Caco-2 (cell line): Measurements from ENCODE around the gene RUNX1. TPM values are rescaled to one million over a fixed set of nuclear protein-coding genes. Genes with fewer than 3 reads are reported as not detected.

Experiments used
- BruUV-seq: library from RNA; stranded (reverse); fragments of 400-500 nt; replicated peaks from 2 replicates; lab custom pipeline; 2021; lab: Mats Ljungman, UMichigan
- CTCF ChIA-PET: fragments of 300-600 bp; sonication (Branson Sonifier 250); formaldehyde crosslinking; loops from one replicate; lab custom pipeline; 2022; ENCODE audit warnings: antibody characterized with exemption; lab: Charles Lee
- POLR2A ChIA-PET: fragments of 300-600 bp; sonication (Branson Sonifier 250); formaldehyde crosslinking; loops from one replicate; lab custom pipeline; 2022; ENCODE audit warnings: antibody characterized with exemption; lab: Charles Lee
- DNase-seq, 2 experiments: peaks; one replicate each; pipeline versions ENCODE4 v3.0.0 to v3.0.0-alpha.2; 2020 to 2022
- H3K27me3 ChIP-seq: replicated peaks from 2 replicates; pipeline ENCODE4 v1.6.0; 2011; ENCODE audit warnings: low read length; ENCODE audit not compliant: control insufficient read depth, insufficient read depth
- H3K36me3 ChIP-seq: 2 replicates; pipeline ENCODE4 v1.5.1; 2011; ENCODE audit warnings: low read length; ENCODE audit not compliant: control insufficient read depth, insufficient read depth
- H3K4me1 ChIP-seq: fragments of 250-450 bp; sonication (Bioruptor Pico); 2 replicates; pipeline ENCODE4 v1.5.1; 2020; ENCODE audit warnings: mild to moderate bottlenecking
- H3K4me3 ChIP-seq: 2 replicates; pipeline ENCODE4 v1.5.1; 2011; ENCODE audit warnings: low read depth, mild to moderate bottlenecking, control low read depth, low read length
- H3K9me3 ChIP-seq: fragments of 250-450 bp; sonication (Bioruptor Pico); 2 replicates; pipeline ENCODE4 v1.5.1; 2020; ENCODE audit warnings: mild to moderate bottlenecking, moderate library complexity
- H3K27ac Mint-ChIP-seq: one replicate; pipeline ENCODE4 v1.8.0; 2022; ENCODE audit warnings: mixed read lengths; ENCODE audit not compliant: unreplicated experiment
- H3K27me3 Mint-ChIP-seq: one replicate; pipeline ENCODE4 v1.8.0; 2022; ENCODE audit warnings: mixed read lengths; ENCODE audit not compliant: insufficient read depth, unreplicated experiment
- H3K36me3 Mint-ChIP-seq: one replicate; pipeline ENCODE4 v1.8.0; 2022; ENCODE audit warnings: mild to moderate bottlenecking, mixed read lengths; ENCODE audit not compliant: insufficient read depth, unreplicated experiment
- H3K4me1 Mint-ChIP-seq: one replicate; pipeline ENCODE4 v1.8.0; 2022; ENCODE audit warnings: low read depth, mixed read lengths; ENCODE audit not compliant: unreplicated experiment
- H3K4me3 Mint-ChIP-seq: one replicate; pipeline ENCODE4 v1.8.0; 2022; ENCODE audit warnings: mild to moderate bottlenecking, moderate library complexity, mixed read lengths; ENCODE audit not compliant: unreplicated experiment
- H3K9me3 Mint-ChIP-seq: one replicate; pipeline ENCODE4 v1.8.0; 2022; ENCODE audit warnings: mixed read lengths; ENCODE audit not compliant: unreplicated experiment
- intact Hi-C: fragments of 100-400 bp; cut with micrococcal nuclease; formaldehyde crosslinking; loops from one replicate; pipeline ENCODE4 v1.10.0; 2022; ENCODE audit not compliant: unreplicated experiment
- total RNA-seq: library from RNA; stranded (reverse); gene quantifications from 2 replicates; pipeline ENCODE4 v1.2.3, GENCODE V29; 2022
- TF ChIP-seq, protein P1 (sequence below), 2 experiments: fragments of 200-600 bp in 1 of 2; IDR thresholded peaks; 1 replicate in 1 of 2; 2 replicates in 1 of 2; pipeline versions ENCODE4 v1.5.1 to v1.8.0; 2011 to 2022; ENCODE audit warnings: antibody characterized with exemption in 1 of 2, control low read depth in 1 of 2, inconsistent platforms in 1 of 2, low read depth in 1 of 2, low read length in 1 of 2, mild to moderate bottlenecking in 1 of 2, moderate library complexity in 1 of 2; ENCODE audit not compliant: insufficient read depth in 1 of 2, severe bottlenecking in 1 of 2, unreplicated experiment in 1 of 2

Gene RUNX1
- total RNA-seq, 1 experiment from 2014 or later: 11.7 TPM

- no peak for DNase-seq
- Mint-ChIP-seq H3K27ac (no peak overlapping the region), H3K27me3 (no peaks in the 10 kb centered on the region), H3K4me3 (no peak overlapping the region), H3K36me3 (no peaks in the 10 kb centered on the region), H3K9me3 (no peaks in the 10 kb centered on the region), H3K4me1 (no peaks in the 10 kb centered on the region)
- H3K27me3 ChIP-seq: no peaks in the 10 kb centered on the region
- H3K4me1 ChIP-seq: no peaks in the 10 kb centered on the region
- TF ChIP-seq, protein P1, sequence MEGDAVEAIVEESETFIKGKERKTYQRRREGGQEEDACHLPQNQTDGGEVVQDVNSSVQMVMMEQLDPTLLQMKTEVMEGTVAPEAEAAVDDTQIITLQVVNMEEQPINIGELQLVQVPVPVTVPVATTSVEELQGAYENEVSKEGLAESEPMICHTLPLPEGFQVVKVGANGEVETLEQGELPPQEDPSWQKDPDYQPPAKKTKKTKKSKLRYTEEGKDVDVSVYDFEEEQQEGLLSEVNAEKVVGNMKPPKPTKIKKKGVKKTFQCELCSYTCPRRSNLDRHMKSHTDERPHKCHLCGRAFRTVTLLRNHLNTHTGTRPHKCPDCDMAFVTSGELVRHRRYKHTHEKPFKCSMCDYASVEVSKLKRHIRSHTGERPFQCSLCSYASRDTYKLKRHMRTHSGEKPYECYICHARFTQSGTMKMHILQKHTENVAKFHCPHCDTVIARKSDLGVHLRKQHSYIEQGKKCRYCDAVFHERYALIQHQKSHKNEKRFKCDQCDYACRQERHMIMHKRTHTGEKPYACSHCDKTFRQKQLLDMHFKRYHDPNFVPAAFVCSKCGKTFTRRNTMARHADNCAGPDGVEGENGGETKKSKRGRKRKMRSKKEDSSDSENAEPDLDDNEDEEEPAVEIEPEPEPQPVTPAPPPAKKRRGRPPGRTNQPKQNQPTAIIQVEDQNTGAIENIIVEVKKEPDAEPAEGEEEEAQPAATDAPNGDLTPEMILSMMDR (IDR thresholded peaks at IDR 0.05; ENCODE audit: insufficient read depth in 1 of 2, low read depth in 1 of 2, low read length in 1 of 2, severe bottlenecking in 1 of 2, unreplicated experiment in 1 of 2): no peak
- intact Hi-C loops: no loop called here
- no TSS peak for BruUV-seq
- no peaks in the 10 kb centered on the region for H3K36me3 ChIP-seq
- ChIA-PET POLR2A (no interaction called here), CTCF (no interaction called here)
- no peaks in the 10 kb centered on the region for H3K9me3 ChIP-seq
- H3K4me3 ChIP-seq: no peak overlapping the region
These were observed 74.7 kb downstream of the RUNX1 start for GRCh38 chr21:34974162-34974981.

DNA sequence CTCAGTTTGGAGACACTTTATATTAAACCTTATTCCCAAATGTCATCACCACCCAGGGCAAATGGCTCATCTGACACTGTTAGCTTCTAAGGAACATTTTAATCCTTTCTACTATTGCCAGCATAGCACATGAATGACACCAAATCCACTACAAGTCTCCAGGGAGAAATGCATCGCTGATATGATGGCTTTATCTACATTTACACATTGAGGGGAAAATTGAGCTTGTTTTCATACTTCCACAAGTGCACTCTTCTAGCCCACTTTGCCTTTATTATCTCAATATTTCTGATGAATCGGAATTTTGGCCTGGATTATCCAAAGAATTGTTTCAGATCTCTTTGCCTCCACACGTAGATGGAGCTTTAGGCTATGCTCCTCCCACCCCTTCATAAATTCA, 75.4 kb downstream of the RUNX1 start:
- intact Hi-C loops: no loop called here
- no peak for DNase-seq
- Histone ChIP-seq H3K9me3 (no peaks in the 10 kb centered on the region), H3K27me3 (no peaks in the 10 kb centered on the region), H3K36me3 (no peaks in the 10 kb centered on the region), H3K4me1 (no peaks in the 10 kb centered on the region), H3K4me3 (no peak overlapping the region)
- BruUV-seq: no TSS peak
- TF ChIP-seq, protein P1 (IDR thresholded peaks at IDR 0.05; ENCODE audit: insufficient read depth in 1 of 2, low read depth in 1 of 2, low read length in 1 of 2, severe bottlenecking in 1 of 2, unreplicated experiment in 1 of 2): no peak
- H3K4me3 Mint-ChIP-seq: no peak overlapping the region
- no peak overlapping the region for H3K27ac Mint-ChIP-seq
- ChIA-PET POLR2A (no interaction called here), CTCF (no interaction called here)
- H3K9me3 Mint-ChIP-seq: no peaks in the 10 kb centered on the region
- H3K4me1 Mint-ChIP-seq: no peaks in the 10 kb centered on the region
- no peaks in the 10 kb centered on the region for H3K36me3 Mint-ChIP-seq
- no peaks in the 10 kb centered on the region for H3K27me3 Mint-ChIP-seq

DNA sequence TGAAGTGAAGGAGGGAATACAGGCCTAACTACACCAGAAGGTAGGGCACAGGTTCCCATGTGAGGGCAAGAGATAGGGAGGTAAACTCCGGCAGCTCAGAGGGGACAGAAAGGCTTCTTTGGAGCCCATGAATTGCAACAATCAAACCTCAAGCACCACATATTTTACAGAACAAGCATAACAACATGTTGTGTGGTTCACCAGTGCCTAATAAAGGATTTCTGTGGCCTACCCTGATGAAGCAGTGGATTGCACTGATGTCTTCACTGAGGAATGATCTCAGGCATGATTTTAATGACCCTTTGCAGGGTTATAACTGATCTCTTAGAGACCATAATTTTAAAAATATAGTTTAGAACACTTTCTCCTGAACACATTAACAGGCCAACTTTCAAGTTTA, 77.4 kb downstream of the RUNX1 start:
- Mint-ChIP-seq H3K27ac (no peak overlapping the region), H3K4me1 (no peaks in the 10 kb centered on the region), H3K27me3 (no peaks in the 10 kb centered on the region), H3K9me3 (no peaks in the 10 kb centered on the region), H3K4me3 (no peak overlapping the region), H3K36me3 (no peaks in the 10 kb centered on the region)
- Histone ChIP-seq H3K27me3 (no peaks in the 10 kb centered on the region), H3K4me1 (no peaks in the 10 kb centered on the region), H3K9me3 (no peaks in the 10 kb centered on the region), H3K4me3 (no peak overlapping the region), H3K36me3 (no peaks in the 10 kb centered on the region)
- intact Hi-C loops: no loop called here
- TF ChIP-seq, protein P1 (IDR thresholded peaks at IDR 0.05; ENCODE audit: insufficient read depth in 1 of 2, low read depth in 1 of 2, low read length in 1 of 2, severe bottlenecking in 1 of 2, unreplicated experiment in 1 of 2): no peak
- ChIA-PET CTCF (no interaction called here), POLR2A (no interaction called here)
- DNase-seq: no peak
- no TSS peak for BruUV-seq
